LNCAP (cell line): ENCODE data around the gene SORBS1.

Source experiments
- TF ChIP-seq, protein P1 (sequence below): fragments of 450-650 bp; IDR thresholded peaks from 2 replicates; pipeline ENCODE4 v1.5.1; 2017; ENCODE audit warnings: mild to moderate bottlenecking

SORBS1 gene

GRCh38 chr10:95297402-95297801, 263.8 kb downstream of the SORBS1 start:
- TF ChIP-seq, protein P1, sequence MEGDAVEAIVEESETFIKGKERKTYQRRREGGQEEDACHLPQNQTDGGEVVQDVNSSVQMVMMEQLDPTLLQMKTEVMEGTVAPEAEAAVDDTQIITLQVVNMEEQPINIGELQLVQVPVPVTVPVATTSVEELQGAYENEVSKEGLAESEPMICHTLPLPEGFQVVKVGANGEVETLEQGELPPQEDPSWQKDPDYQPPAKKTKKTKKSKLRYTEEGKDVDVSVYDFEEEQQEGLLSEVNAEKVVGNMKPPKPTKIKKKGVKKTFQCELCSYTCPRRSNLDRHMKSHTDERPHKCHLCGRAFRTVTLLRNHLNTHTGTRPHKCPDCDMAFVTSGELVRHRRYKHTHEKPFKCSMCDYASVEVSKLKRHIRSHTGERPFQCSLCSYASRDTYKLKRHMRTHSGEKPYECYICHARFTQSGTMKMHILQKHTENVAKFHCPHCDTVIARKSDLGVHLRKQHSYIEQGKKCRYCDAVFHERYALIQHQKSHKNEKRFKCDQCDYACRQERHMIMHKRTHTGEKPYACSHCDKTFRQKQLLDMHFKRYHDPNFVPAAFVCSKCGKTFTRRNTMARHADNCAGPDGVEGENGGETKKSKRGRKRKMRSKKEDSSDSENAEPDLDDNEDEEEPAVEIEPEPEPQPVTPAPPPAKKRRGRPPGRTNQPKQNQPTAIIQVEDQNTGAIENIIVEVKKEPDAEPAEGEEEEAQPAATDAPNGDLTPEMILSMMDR = no peak

GRCh38 chr10:95296764-95297163, 264.4 kb downstream of the SORBS1 start:
- TF ChIP-seq, protein P1 = no peak

DNA sequence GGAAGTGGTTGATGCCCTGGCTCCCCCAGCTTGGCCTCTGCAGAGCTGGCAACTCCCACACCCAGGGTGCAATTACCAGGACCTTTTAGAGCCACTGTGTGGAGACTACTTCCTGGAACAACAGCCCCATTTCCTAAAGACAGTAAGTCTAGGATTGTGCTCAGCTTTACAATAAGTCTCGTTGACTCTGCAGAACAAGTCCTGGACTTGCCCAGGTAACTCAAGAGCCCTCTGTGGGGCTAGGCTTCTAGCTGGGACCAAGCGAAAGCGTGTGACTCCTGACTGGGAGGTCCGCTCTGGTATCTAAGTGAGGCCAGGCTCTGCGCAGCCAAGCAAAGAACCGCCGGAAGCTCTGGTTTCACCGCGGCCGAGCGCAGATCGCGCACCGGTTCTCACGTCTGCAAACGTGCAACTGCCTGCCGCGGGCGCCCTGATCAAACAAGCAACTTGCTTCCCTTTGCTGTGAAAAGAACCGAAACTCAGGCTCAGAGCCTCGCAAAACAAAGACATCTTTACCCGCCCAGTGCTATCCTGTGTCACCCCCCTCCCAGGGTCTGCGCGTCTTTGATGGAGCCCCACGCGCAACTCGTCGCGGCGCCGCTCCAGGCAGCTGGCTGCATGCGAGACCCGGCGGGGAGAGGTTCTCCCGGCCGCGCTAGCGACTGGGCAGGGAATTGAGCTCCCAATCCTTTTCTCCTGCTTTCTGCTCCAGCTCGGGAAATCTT, 266.0 kb downstream of the SORBS1 start:
- TF ChIP-seq, protein P1 = no peak

DNA sequence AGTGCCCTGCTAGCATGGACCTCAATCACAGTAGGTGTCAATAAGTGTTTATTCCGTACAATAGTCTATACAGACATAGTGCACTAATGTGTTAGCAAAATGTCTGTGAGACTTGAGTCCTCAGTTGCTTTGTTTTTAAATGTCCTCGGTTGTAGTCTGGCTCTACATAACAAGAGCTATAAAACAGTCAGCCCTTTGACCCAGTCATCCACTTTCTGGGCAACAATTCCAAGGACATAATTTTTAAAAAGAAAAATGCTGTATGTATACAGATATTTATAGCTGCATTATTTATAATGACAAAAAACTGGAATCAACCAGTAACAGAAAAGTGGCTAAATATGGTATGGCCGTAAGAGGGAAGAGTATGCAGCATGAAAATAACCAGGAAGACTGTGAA, 267.5 kb downstream of the SORBS1 start:
- TF ChIP-seq, protein P1 = no peak

DNA sequence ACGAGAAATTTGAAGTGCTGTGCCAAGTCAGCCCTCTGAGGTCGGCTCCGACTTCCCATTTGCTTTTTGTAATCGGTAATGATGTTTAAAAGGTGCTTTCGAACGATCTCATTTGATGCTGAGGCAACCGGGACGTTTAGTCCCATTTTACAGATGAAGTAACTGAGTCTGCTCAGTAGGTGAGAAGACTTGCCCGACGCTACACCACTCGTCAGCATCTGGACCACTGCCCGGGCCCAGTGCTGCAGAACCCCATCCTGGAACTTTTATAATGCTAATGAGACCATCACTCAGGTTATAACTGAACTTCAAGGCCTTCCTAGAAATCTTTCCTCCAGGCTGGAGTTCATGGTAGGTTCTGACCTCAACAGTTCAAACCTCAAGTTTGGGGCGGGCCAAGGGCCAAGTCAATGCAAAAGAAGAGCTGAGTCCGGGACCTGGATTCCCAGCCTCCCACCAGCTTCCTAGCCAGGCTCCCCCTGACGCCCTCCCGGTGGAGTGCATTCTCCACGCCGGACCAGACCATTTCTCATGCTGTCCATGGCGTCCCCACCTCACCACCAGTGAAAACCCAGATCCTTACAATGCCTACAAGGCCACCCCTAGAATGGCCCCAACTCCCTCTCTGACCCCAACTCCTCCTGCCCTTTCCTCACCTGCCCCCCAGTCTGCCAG, 269.7 kb downstream of the SORBS1 start:
- TF ChIP-seq, protein P1 = no peak

DNA sequence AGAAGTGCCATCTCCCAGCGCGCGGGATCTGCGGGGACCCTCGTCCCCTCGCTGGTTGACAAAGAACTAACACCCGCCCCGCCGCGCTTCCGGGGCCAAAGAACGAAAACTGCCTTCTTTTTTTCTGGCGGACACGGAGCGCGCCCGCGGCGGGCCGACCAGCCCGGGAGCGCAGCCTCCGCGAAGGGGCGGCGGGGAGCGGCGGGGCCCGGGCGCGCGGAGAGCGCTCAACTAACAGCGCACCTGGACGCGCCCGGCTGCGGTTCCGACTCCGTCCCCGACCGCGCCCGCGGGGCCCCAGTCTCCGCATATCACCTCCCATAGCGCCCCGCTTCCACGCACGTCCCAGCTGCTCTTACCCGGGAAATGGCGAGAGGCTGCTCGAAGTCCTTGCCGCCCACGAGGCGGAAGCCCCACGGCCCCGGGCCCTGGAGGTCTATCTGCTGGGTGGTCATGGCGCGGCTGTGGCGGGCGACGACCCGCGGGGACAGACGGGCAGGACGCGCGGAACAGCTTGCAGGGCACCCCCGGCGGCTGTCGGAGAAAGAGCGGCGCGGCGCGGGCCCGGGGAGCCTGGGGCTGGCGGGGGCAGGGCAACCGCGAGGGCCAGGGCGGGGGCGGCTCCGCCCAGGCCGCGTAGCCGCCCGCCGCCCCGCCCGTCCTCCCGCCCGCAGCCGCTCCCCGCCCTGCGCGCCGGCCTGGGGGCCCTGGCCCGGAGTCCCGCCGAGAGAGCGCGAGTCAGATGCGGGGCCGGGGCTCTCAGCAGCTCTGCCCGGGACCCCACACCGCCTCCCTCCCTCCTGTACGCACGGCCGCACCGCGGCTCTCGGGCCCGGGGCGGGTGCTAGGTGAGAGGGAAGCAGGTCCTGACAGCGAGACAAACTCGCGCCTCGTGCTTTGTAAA, 270.5 kb downstream of the SORBS1 start, which contains the start of gene PDLIM1:
Gene PDLIM1, minus strand, starts transcription at position 543 of the 904 bp plus-strand sequence. Its CDS starts 88 bp downstream, at position 455.
- TF ChIP-seq, protein P1 = peak; percentile 43; the same call in 1 of the 2 replicates

- TF ChIP-seq, protein P1 = no peak
Observed at GRCh38 chr10:95289921-95290421, 271.2 kb downstream of the SORBS1 start.
